Activated T-cell treated with anti-CD3 and anti-CD28 coated beads, Interleukin-2, amount 50 U/mL, for 24 hours (primary cell): ENCODE data around the gene DSCAM.

ENCODE experiments used
- DNase-seq: peaks from one replicate; pipeline ENCODE4 v3.0.0-alpha.2; 2020
- H3K27ac Mint-ChIP-seq: 2 replicates; pipeline ENCODE4 v1.8.0; 2020; ENCODE audit warnings: mild to moderate bottlenecking, mixed read lengths
- H3K27me3 Mint-ChIP-seq: 2 replicates; pipeline ENCODE4 v1.8.0; 2020; ENCODE audit warnings: mixed read lengths
- H3K36me3 Mint-ChIP-seq: 2 replicates; pipeline ENCODE4 v1.8.0; 2020; ENCODE audit warnings: low read depth, mixed read lengths
- H3K4me1 Mint-ChIP-seq: 2 replicates; pipeline ENCODE4 v1.8.0; 2020; ENCODE audit warnings: low read depth, mixed read lengths
- H3K4me3 Mint-ChIP-seq: 2 replicates; pipeline ENCODE4 v1.8.0; 2020; ENCODE audit warnings: mild to moderate bottlenecking, moderate library complexity, mixed read lengths
- H3K9me3 Mint-ChIP-seq: 2 replicates; pipeline ENCODE4 v1.8.0; 2020; ENCODE audit warnings: mixed read lengths

Gene DSCAM

GRCh38 chr21:40160911-40161310 lies 686.0 kb downstream of the DSCAM start:
- Mint-ChIP-seq H3K27me3 (no peaks in the 10 kb centered on the region), H3K9me3 (no peaks in the 10 kb centered on the region), H3K4me3 (no peak overlapping the region), H3K4me1 (no peaks in the 10 kb centered on the region), H3K36me3 (no peaks in the 10 kb centered on the region), H3K27ac (no peak overlapping the region)
- DNase-seq, result no peak

- no peaks in the 10 kb centered on the region for H3K27me3 Mint-ChIP-seq
- no peak overlapping the region for H3K4me3 Mint-ChIP-seq
- no peaks in the 10 kb centered on the region for H3K36me3 Mint-ChIP-seq
- H3K4me1 Mint-ChIP-seq, result no peaks in the 10 kb centered on the region
- DNase-seq, result no peak
- H3K27ac Mint-ChIP-seq, result no peak overlapping the region
- no peaks in the 10 kb centered on the region for H3K9me3 Mint-ChIP-seq
Observed at GRCh38 chr21:40158366-40158765, 688.6 kb downstream of the DSCAM start.

GRCh38 chr21:40155563-40155962 lies 691.4 kb downstream of the DSCAM start:
- H3K27me3 Mint-ChIP-seq, result no peaks in the 10 kb centered on the region
- H3K9me3 Mint-ChIP-seq, result no peaks in the 10 kb centered on the region
- no peak overlapping the region for H3K27ac Mint-ChIP-seq
- no peak for DNase-seq
- H3K4me1 Mint-ChIP-seq, result no peaks in the 10 kb centered on the region
- H3K4me3 Mint-ChIP-seq, result no peak overlapping the region
- no peaks in the 10 kb centered on the region for H3K36me3 Mint-ChIP-seq

GRCh38 chr21:40153351-40153750 lies 693.6 kb downstream of the DSCAM start:
- H3K27me3 Mint-ChIP-seq, result no peaks in the 10 kb centered on the region
- no peak for DNase-seq
- no peaks in the 10 kb centered on the region for H3K36me3 Mint-ChIP-seq
- H3K9me3 Mint-ChIP-seq, result no peaks in the 10 kb centered on the region
- H3K4me3 Mint-ChIP-seq, result no peak overlapping the region
- H3K27ac Mint-ChIP-seq, result no peak overlapping the region
- no peaks in the 10 kb centered on the region for H3K4me1 Mint-ChIP-seq

GRCh38 chr21:40152476-40152875 lies 694.5 kb downstream of the DSCAM start:
- H3K27ac Mint-ChIP-seq, result no peak overlapping the region
- no peak for DNase-seq
- no peaks in the 10 kb centered on the region for H3K27me3 Mint-ChIP-seq
- H3K36me3 Mint-ChIP-seq, result no peaks in the 10 kb centered on the region
- H3K4me3 Mint-ChIP-seq, result no peak overlapping the region
- H3K9me3 Mint-ChIP-seq, result no peaks in the 10 kb centered on the region
- no peaks in the 10 kb centered on the region for H3K4me1 Mint-ChIP-seq

- H3K27ac Mint-ChIP-seq, result no peak overlapping the region
- DNase-seq, result no peak
- no peaks in the 10 kb centered on the region for H3K36me3 Mint-ChIP-seq
- H3K27me3 Mint-ChIP-seq, result no peaks in the 10 kb centered on the region
- H3K4me1 Mint-ChIP-seq, result no peaks in the 10 kb centered on the region
- H3K4me3 Mint-ChIP-seq, result no peak overlapping the region
- H3K9me3 Mint-ChIP-seq, result no peaks in the 10 kb centered on the region
Observed at GRCh38 chr21:40151611-40152010, 695.3 kb downstream of the DSCAM start.

- no peak overlapping the region for H3K27ac Mint-ChIP-seq
- H3K27me3 Mint-ChIP-seq, result no peaks in the 10 kb centered on the region
- no peaks in the 10 kb centered on the region for H3K4me1 Mint-ChIP-seq
- no peak for DNase-seq
- no peaks in the 10 kb centered on the region for H3K36me3 Mint-ChIP-seq
- H3K4me3 Mint-ChIP-seq, result no peak overlapping the region
- H3K9me3 Mint-ChIP-seq, result no peaks in the 10 kb centered on the region
Observed at GRCh38 chr21:40146216-40146837, 700.6 kb downstream of the DSCAM start.

- H3K9me3 Mint-ChIP-seq, result no peaks in the 10 kb centered on the region
- no peaks in the 10 kb centered on the region for H3K4me1 Mint-ChIP-seq
- H3K36me3 Mint-ChIP-seq, result no peaks in the 10 kb centered on the region
- no peak overlapping the region for H3K27ac Mint-ChIP-seq
- no peaks in the 10 kb centered on the region for H3K27me3 Mint-ChIP-seq
- no peak overlapping the region for H3K4me3 Mint-ChIP-seq
- DNase-seq, result peak; percentile 45
Observed at GRCh38 chr21:40143822-40144525, 703.0 kb downstream of the DSCAM start.

GRCh38 chr21:40141621-40142020 lies 705.3 kb downstream of the DSCAM start:
- H3K9me3 Mint-ChIP-seq, result no peaks in the 10 kb centered on the region
- DNase-seq, result no peak
- H3K4me3 Mint-ChIP-seq, result no peak overlapping the region
- H3K4me1 Mint-ChIP-seq, result no peaks in the 10 kb centered on the region
- no peak overlapping the region for H3K27ac Mint-ChIP-seq
- no peaks in the 10 kb centered on the region for H3K27me3 Mint-ChIP-seq
- H3K36me3 Mint-ChIP-seq, result no peaks in the 10 kb centered on the region

- Mint-ChIP-seq H3K36me3 (no peaks in the 10 kb centered on the region), H3K4me1 (no peaks in the 10 kb centered on the region), H3K27me3 (no peaks in the 10 kb centered on the region), H3K27ac (no peak overlapping the region), H3K9me3 (no peaks in the 10 kb centered on the region), H3K4me3 (no peak overlapping the region)
- DNase-seq, result no peak
Observed at GRCh38 chr21:40140675-40141074, 706.3 kb downstream of the DSCAM start.

GRCh38 chr21:40139636-40140035 lies 707.3 kb downstream of the DSCAM start:
- Mint-ChIP-seq H3K36me3 (no peaks in the 10 kb centered on the region), H3K27me3 (no peaks in the 10 kb centered on the region), H3K27ac (no peak overlapping the region), H3K9me3 (no peaks in the 10 kb centered on the region), H3K4me1 (no peaks in the 10 kb centered on the region), H3K4me3 (no peak overlapping the region)
- DNase-seq, result no peak

- Mint-ChIP-seq H3K9me3 (no peaks in the 10 kb centered on the region), H3K4me3 (no peak overlapping the region), H3K36me3 (no peaks in the 10 kb centered on the region), H3K27ac (no peak overlapping the region), H3K4me1 (no peaks in the 10 kb centered on the region), H3K27me3 (no peaks in the 10 kb centered on the region)
- DNase-seq, result no peak
Observed at GRCh38 chr21:40136571-40136970, 710.4 kb downstream of the DSCAM start.

- H3K4me1 Mint-ChIP-seq, result no peaks in the 10 kb centered on the region
- no peak overlapping the region for H3K4me3 Mint-ChIP-seq
- DNase-seq, result no peak
- no peaks in the 10 kb centered on the region for H3K36me3 Mint-ChIP-seq
- H3K27ac Mint-ChIP-seq, result no peak overlapping the region
- no peaks in the 10 kb centered on the region for H3K9me3 Mint-ChIP-seq
- no peaks in the 10 kb centered on the region for H3K27me3 Mint-ChIP-seq
Observed at GRCh38 chr21:40134731-40135492, 712.0 kb downstream of the DSCAM start.

- Mint-ChIP-seq H3K9me3 (peaks cover 2% of the 10 kb centered on the region), H3K27ac (no peak overlapping the region), H3K27me3 (no peaks in the 10 kb centered on the region), H3K4me1 (no peaks in the 10 kb centered on the region), H3K36me3 (no peaks in the 10 kb centered on the region), H3K4me3 (no peak overlapping the region)
- DNase-seq, result no peak
Observed at GRCh38 chr21:40130476-40130875, 716.5 kb downstream of the DSCAM start.

- no peaks in the 10 kb centered on the region for H3K36me3 Mint-ChIP-seq
- H3K4me3 Mint-ChIP-seq, result no peak overlapping the region
- no peak overlapping the region for H3K27ac Mint-ChIP-seq
- H3K27me3 Mint-ChIP-seq, result no peaks in the 10 kb centered on the region
- DNase-seq, result no peak
- H3K9me3 Mint-ChIP-seq, result peaks cover 2% of the 10 kb centered on the region
- H3K4me1 Mint-ChIP-seq, result no peaks in the 10 kb centered on the region
Observed at GRCh38 chr21:40129809-40130208, 717.1 kb downstream of the DSCAM start.
